Omental fat pad (tissue), 4 donors: ENCODE data around the gene ADAMTSL2. TPM values are rescaled to one million over a fixed set of nuclear protein-coding genes. Genes with fewer than 3 reads are reported as not detected.

Source experiments
- ATAC-seq: fragments of 150-250 bp; one replicate; pipeline ENCODE4 v1.9.1; 2016; ENCODE audit warnings: mild to moderate bottlenecking, moderate library complexity; ENCODE audit not compliant: low FRiP score
- DNase-seq: peaks from one replicate; pipeline ENCODE4 v3.0.0-alpha.2; 2019; ENCODE audit warnings: low spot score
- total RNA-seq, 4 donors: library from RNA; depleted of rRNA; stranded (reverse); fragments of >200 nt; gene quantifications; one replicate each; pipeline ENCODE4 v1.1.0, GENCODE V29; 2016
- TF ChIP-seq, protein P1 (sequence below), 3 donors: fragments of 450-650 bp; IDR thresholded peaks; one replicate each; pipeline ENCODE4 v1.5.1; 2016 to 2017; ENCODE audit warnings: antibody characterized with exemption in 3 of 3, mild to moderate bottlenecking in 3 of 3, moderate library complexity in 2 of 3

Gene ADAMTSL2
- total RNA-seq, 4 donors from 2014 or later = 0.63 to 4.7 (median 1.4) TPM

DNA sequence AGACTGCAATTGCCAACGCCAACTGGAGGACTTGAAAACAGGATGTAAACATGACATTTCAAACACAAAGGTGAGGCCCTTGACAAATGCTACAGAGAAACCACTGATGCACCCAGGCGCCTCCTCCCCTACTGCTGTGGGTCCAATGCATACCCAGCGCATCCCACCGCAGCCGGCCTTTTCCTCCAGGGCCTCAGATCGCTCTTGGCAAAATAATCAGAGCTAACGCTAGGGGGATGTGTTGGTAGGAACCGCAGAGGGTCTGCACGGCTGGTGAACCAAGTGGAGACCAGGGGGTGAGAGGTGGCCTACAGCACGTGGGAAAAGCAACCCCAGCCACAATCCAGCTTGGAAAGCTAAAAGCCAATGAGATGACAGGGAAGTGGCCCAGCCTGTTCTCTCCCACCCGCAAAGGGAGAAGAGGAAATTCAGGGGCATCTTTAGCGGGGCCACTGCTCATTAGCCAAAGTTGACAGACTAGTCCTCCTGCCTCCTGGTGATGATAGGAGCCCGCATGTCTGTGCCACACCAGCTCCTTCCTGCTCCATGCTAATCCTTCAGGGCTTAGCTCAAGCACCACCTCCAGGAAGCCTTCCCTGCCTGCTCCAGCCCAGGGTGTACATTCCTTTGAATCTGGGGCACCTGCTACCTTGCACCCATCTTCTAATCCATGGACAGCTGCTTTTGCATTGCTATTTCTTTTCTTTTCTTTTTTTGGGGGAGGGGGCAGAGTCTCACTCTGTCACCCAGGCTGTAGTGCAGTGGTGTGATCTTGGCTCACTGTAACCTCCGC, 68.8 kb downstream of the ADAMTSL2 start:
- TF ChIP-seq, protein P1, sequence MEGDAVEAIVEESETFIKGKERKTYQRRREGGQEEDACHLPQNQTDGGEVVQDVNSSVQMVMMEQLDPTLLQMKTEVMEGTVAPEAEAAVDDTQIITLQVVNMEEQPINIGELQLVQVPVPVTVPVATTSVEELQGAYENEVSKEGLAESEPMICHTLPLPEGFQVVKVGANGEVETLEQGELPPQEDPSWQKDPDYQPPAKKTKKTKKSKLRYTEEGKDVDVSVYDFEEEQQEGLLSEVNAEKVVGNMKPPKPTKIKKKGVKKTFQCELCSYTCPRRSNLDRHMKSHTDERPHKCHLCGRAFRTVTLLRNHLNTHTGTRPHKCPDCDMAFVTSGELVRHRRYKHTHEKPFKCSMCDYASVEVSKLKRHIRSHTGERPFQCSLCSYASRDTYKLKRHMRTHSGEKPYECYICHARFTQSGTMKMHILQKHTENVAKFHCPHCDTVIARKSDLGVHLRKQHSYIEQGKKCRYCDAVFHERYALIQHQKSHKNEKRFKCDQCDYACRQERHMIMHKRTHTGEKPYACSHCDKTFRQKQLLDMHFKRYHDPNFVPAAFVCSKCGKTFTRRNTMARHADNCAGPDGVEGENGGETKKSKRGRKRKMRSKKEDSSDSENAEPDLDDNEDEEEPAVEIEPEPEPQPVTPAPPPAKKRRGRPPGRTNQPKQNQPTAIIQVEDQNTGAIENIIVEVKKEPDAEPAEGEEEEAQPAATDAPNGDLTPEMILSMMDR (IDR thresholded peaks at IDR 0.05) = no peak
- DNase-seq (no peak), ATAC-seq (no peak)

DNA sequence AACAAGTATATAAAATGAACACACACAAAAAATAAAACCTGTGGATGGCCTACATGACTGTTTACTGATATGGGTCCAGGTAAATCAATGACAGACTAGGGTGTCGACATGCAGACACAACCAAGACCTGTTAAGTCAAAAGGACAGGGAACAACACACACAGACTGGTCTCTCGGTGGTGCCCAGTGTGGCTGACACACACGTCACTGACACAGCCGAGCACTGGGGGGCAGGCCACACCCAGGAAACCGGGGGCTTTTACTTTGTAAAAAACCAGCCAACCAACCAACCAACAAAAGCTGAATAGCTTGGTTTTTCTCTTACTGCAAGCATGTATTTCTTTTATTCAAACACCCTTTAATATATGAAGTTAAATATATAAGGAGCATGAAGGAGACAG, 69.7 kb downstream of the ADAMTSL2 start:
- TF ChIP-seq, protein P1 (IDR thresholded peaks at IDR 0.05) = no peak
- no peak for DNase-seq
- ATAC-seq = no peak

DNA sequence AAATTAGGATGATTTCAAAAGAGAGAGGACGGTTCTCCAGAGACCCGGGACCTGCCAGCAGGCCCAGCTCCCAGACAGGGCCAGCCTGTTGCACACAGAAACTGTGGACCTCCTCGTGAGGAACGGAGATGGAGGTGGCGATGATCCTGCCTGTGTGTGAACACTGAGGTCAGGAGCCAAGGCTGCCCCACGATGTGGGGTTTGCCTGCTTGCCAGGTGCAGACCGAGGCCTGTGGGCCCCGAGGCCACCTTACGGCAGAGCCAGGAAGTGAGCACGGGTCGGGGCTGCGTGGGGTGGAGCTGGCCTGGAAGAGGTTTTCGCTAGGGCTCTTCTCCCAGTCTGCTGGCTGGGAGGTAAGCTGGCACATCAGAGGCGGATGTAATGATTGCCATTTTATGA, 70.4 kb downstream of the ADAMTSL2 start:
- DNase-seq = no peak
- TF ChIP-seq, protein P1 (IDR thresholded peaks at IDR 0.05) = no peak
- ATAC-seq = no peak

DNA sequence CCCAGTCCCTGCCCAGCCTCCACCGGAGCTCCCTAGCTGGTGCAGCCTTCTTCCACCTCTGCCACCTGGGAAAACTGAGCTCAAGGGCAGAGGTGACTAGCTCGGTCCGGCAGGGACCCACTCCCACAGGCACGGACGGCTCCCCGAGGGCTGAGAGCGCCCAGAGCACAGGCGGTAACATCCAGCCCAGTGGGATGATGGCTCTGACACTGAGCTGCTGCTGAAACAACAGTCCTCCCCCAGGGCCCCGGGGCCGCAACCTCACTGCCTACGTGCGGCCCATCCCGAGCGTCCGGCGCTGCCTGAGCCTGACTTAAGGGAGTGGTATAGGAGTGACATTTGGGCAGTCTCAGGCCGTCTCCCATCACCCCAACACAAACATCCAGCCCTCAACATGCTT, 70.9 kb downstream of the ADAMTSL2 start:
- DNase-seq = no peak
- ATAC-seq = no peak
- TF ChIP-seq, protein P1 (IDR thresholded peaks at IDR 0.05) = no peak

DNA sequence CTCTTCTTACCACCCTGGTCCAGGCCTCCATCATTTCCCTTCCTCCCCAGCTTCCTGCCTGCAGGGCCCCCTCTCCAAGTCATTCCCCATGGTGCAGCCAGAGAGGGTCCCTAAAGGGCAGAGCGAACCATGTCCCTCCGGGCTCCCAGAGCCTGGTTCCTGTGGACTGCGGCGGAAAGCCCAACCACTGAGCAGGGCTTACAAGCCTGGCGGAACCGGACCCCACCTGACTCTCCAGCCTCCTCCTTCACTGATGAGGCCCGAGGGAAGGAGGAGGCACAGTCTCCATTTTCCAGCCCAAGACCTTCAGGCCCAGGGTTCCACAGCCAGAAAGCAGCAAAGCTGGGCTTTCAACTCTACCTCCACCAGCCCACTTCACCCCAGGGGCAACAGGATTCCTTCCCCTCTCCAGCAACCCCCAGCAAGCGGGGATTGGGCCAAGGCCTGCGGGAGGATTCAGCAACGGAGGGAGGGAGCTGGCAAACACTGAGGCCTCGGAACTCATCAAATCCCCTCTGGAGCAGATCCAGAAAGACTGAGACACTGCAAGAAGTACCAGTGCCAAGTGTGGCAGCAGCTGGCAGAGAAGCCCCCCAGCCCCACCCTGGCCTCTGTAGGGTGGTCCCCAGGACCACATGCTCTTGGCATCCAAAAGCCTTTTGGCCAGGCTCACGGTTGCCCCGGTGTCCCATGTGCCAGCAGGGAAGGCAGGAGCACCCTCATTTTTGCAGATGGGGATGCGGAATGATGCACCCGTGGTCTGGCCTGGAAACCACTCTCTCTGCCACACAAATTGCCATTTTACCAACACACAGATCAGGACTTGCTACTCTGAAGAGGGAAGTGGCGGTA, 71.6 kb downstream of the ADAMTSL2 start:
- no peak for ATAC-seq
- no peak for DNase-seq
- TF ChIP-seq, protein P1 (IDR thresholded peaks at IDR 0.05) = no peak

DNA sequence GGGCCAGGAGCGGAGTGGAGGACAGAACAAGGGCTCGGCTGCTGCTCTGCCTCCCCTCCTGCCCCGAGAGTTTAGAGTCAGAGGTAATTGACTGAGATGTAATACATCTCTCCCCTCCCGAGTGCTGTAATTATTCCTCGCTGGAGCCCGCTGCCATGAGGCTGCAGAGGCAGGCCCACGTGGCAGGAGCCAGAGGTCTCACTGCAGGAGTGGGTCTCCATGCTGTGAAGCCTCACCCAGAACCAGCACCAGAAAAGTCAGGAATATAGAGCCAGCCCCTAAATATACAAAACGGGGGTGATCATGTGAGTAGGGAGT, 72.2 kb downstream of the ADAMTSL2 start:
- TF ChIP-seq, protein P1 (IDR thresholded peaks at IDR 0.05) = no peak
- no peak for DNase-seq
- ATAC-seq = no peak
